Effector memory CD4-positive, alpha-beta T cell (primary cell): Measurements from ENCODE around the gene ZC3H12A.
"Not testable (repeated sequence)": the region's sequence is repeated elsewhere in the genome, so short reads cannot be mapped to it uniquely, and the experiment has no call there.

ENCODE experiments used
- DNase-seq, 3 donors: peaks; one replicate each; pipeline ENCODE4 v3.0.0-alpha.2; 2020
- H3K27ac ChIP-seq: 2 replicates; pipeline ENCODE4 v1.7.0; 2013; ENCODE audit warnings: mild to moderate bottlenecking, low read length, moderate library complexity; ENCODE audit not compliant: insufficient read depth, poor library complexity, severe bottlenecking
- H3K27me3 ChIP-seq: replicated peaks from 2 replicates; pipeline ENCODE4 v1.7.0; 2013; ENCODE audit warnings: mild to moderate bottlenecking, low read length; ENCODE audit not compliant: insufficient read depth, control insufficient read depth, poor library complexity, severe bottlenecking
- H3K36me3 ChIP-seq: 2 replicates; pipeline ENCODE4 v1.7.0; 2013; ENCODE audit warnings: mild to moderate bottlenecking, low read length, moderate library complexity; ENCODE audit not compliant: control insufficient read depth, insufficient read depth
- H3K4me1 ChIP-seq: 2 replicates; pipeline ENCODE4 v1.7.0; 2013; ENCODE audit warnings: low read length, mild to moderate bottlenecking; ENCODE audit not compliant: control insufficient read depth, insufficient read depth, poor library complexity, severe bottlenecking
- H3K4me3 ChIP-seq: 2 replicates; pipeline ENCODE4 v1.7.0; 2013; ENCODE audit warnings: low read length, low read depth, mild to moderate bottlenecking; ENCODE audit not compliant: insufficient read depth, poor library complexity, severe bottlenecking
- H3K9me3 ChIP-seq: 2 replicates; pipeline ENCODE4 v1.7.0; 2013; ENCODE audit warnings: mild to moderate bottlenecking, low read length, moderate library complexity; ENCODE audit not compliant: control insufficient read depth

ZC3H12A gene

GRCh38 chr1:37497832-37498231 lies 23.5 kb downstream of the ZC3H12A start:
- H3K4me3 ChIP-seq: no peak overlapping the region
- no peaks in the 10 kb centered on the region for H3K4me1 ChIP-seq
- no peak for DNase-seq
- H3K36me3 ChIP-seq: peaks cover 55% of the 10 kb centered on the region
- no peak overlapping the region for H3K27ac ChIP-seq
- no peaks in the 10 kb centered on the region for H3K9me3 ChIP-seq
- H3K27me3 ChIP-seq: no peaks in the 10 kb centered on the region

- DNase-seq: no peak
- peaks cover 56% of the 10 kb centered on the region for H3K36me3 ChIP-seq
- no peaks in the 10 kb centered on the region for H3K27me3 ChIP-seq
- H3K9me3 ChIP-seq: no peaks in the 10 kb centered on the region
- no peak overlapping the region for H3K4me3 ChIP-seq
- no peaks in the 10 kb centered on the region for H3K4me1 ChIP-seq
- no peak overlapping the region for H3K27ac ChIP-seq
Observed at GRCh38 chr1:37498872-37499617, 24.7 kb downstream of the ZC3H12A start.

- no peak overlapping the region for H3K4me3 ChIP-seq
- H3K9me3 ChIP-seq: no peaks in the 10 kb centered on the region
- no peaks in the 10 kb centered on the region for H3K4me1 ChIP-seq
- DNase-seq: no peak
- H3K27ac ChIP-seq: no peak overlapping the region
- H3K27me3 ChIP-seq: no peaks in the 10 kb centered on the region
- H3K36me3 ChIP-seq: peaks cover 59% of the 10 kb centered on the region
Observed at GRCh38 chr1:37501661-37502060, 27.3 kb downstream of the ZC3H12A start.

- Histone ChIP-seq H3K27ac (no peak overlapping the region), H3K36me3 (peaks cover 59% of the 10 kb centered on the region)
Observed at GRCh38 chr1:37502104-37502503, 27.7 kb downstream of the ZC3H12A start.

GRCh38 chr1:37502791-37503190 lies 28.4 kb downstream of the ZC3H12A start:
- H3K27me3 ChIP-seq, H3K9me3 ChIP-seq, H3K4me1 ChIP-seq, DNase-seq, H3K4me3 ChIP-seq, H3K27ac ChIP-seq: not testable (repeated sequence)
- peaks cover 62% of the 10 kb centered on the region for H3K36me3 ChIP-seq

More at GRCh38 chr1:37502104-37502503, 27.7 kb downstream of the ZC3H12A start:
- Histone ChIP-seq H3K4me1 (no peaks in the 10 kb centered on the region), H3K27me3 (no peaks in the 10 kb centered on the region), H3K9me3 (no peaks in the 10 kb centered on the region), H3K4me3 (no peak overlapping the region)
- no peak for DNase-seq

- Histone ChIP-seq H3K4me3 (no peak overlapping the region), H3K4me1 (no peaks in the 10 kb centered on the region), H3K27me3 (no peaks in the 10 kb centered on the region), H3K27ac (no peak overlapping the region), H3K36me3 (peaks cover 52% of the 10 kb centered on the region), H3K9me3 (no peaks in the 10 kb centered on the region)
- no peak for DNase-seq
Observed at GRCh38 chr1:37506740-37507139, 32.4 kb downstream of the ZC3H12A start.

- Histone ChIP-seq H3K36me3 (peaks cover 42% of the 10 kb centered on the region), H3K27me3 (no peaks in the 10 kb centered on the region)
Observed at GRCh38 chr1:37509181-37509580, 34.8 kb downstream of the ZC3H12A start.

GRCh38 chr1:37513795-37514349 lies 39.5 kb downstream of the ZC3H12A start:
- peak; percentile 22 to 39 (median 25) for DNase-seq
- H3K4me1 ChIP-seq: peaks cover 10% of the 10 kb centered on the region
- H3K4me3 ChIP-seq: peak overlapping the region; percentile 71
- H3K27me3 ChIP-seq: no peaks in the 10 kb centered on the region
- H3K27ac ChIP-seq: peak overlapping the region; percentile 83
- no peaks in the 10 kb centered on the region for H3K9me3 ChIP-seq
- peaks cover 15% of the 10 kb centered on the region for H3K36me3 ChIP-seq

More at GRCh38 chr1:37509181-37509580, 34.8 kb downstream of the ZC3H12A start:
- no peak for DNase-seq
- no peak overlapping the region for H3K4me3 ChIP-seq
- H3K4me1 ChIP-seq: peaks cover 6% of the 10 kb centered on the region
- H3K9me3 ChIP-seq: no peaks in the 10 kb centered on the region
- H3K27ac ChIP-seq: no peak overlapping the region

- Histone ChIP-seq H3K9me3 (no peaks in the 10 kb centered on the region), H3K36me3 (peaks cover 10% of the 10 kb centered on the region)
- peak; percentile 71 to 79 (median 73) for DNase-seq
Observed at GRCh38 chr1:37514350-37515184, 40.2 kb downstream of the ZC3H12A start, which contains the start of gene MEAF6. Gene MEAF6 (minus strand): TSS chr1:37514766. CDS start chr1:37514746, 20 bp downstream.

More at GRCh38 chr1:37514350-37515184, 40.2 kb downstream of the ZC3H12A start, which contains the start of gene MEAF6:
- Histone ChIP-seq H3K27me3 (no peaks in the 10 kb centered on the region), H3K4me3 (peak within 1 kb of the TSS; percentile 71), H3K27ac (peak within 1 kb of the TSS; percentile 83), H3K4me1 (peaks cover 10% of the 10 kb centered on the region)
